HG02870 (cell line): ENCODE results near the gene TMEM30A.

ENCODE experiments used
- ATAC-seq: cut with Tn5 transposase; IDR thresholded peaks from one replicate; pipeline ENCODE4 v1.9.1; 2021; ENCODE audit warnings: mild to moderate bottlenecking, moderate library complexity; ENCODE audit not compliant: unreplicated experiment

TMEM30A gene

GRCh38 chr6:75292555-75292954 is 8.0 kb upstream of the TMEM30A start:
- no peak for ATAC-seq

GRCh38 chr6:75291744-75292143 is 7.2 kb upstream of the TMEM30A start:
- no peak for ATAC-seq

- no peak for ATAC-seq
These were observed 6.7 kb upstream of the TMEM30A start for GRCh38 chr6:75291331-75291730.

DNA sequence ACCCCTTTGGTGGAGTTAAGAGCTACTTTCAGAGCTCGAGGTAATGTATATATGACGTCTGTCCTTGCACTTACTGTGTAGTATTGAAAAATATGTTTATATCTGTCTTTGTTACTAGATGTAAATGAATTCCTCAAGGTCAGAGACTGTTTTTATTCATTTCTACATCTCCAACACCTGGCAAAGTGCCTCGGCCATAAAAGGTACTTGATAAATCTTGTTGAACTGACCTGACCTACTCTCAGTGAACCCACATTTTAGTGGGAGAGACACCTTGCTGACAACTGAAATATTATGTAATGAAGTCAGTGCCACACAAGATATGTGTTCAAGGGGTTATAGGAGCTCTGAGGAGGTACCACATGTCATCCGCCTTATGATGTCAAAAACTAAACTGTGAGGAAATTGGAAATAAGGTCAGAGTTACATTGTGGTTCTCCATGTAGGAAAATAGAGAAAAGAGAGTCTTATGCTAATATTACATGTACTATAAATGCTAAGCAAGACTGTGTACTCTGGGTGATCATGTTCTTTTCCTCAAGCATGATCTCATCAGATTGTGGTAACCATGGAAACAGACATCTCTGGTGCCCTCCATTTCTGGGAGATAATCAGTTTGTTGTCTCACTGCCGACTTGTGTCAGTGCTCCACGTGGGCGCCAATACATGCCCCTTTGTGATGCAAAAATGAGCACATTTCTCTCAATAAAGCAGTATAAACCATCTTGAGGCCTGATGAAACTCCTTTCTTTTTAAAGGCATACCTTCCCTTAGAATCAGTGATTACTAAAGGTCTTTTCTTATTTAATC is 5.7 kb upstream of the TMEM30A start:
- ATAC-seq = no peak

GRCh38 chr6:75288023-75288422 is 3.4 kb upstream of the TMEM30A start:
- ATAC-seq = no peak

GRCh38 chr6:75287424-75287823 is 2.8 kb upstream of the TMEM30A start:
- ATAC-seq = no peak

- ATAC-seq = no peak
These were observed 2.4 kb upstream of the TMEM30A start for GRCh38 chr6:75286955-75287354.

GRCh38 chr6:75285283-75285639 is 669 bp upstream of the TMEM30A start:
- ATAC-seq = no peak

GRCh38 chr6:75283907-75284631 is 523 bp downstream of the TMEM30A start:
- ATAC-seq = peak; percentile 11

DNA sequence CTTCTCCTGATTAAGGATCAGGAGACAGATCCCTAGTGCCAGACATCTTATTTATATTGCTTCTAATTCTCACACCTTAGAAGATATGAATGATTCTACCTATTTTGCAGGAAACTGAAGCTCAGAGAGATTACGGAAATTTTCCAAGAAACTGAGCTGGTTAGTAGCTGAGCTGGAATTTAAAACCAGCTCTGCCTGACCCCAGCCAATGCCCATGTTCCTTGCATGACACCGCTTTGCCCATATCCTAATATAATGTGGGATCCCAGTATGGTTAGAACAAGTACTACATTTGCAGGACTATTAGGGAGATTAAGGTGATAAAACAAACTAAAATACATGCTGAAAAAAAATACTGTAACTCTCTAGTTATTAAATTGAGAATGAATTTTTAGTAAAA is 1.9 kb downstream of the TMEM30A start:
- ATAC-seq = no peak

GRCh38 chr6:75281653-75282052 is 2.9 kb downstream of the TMEM30A start:
- ATAC-seq = no peak

DNA sequence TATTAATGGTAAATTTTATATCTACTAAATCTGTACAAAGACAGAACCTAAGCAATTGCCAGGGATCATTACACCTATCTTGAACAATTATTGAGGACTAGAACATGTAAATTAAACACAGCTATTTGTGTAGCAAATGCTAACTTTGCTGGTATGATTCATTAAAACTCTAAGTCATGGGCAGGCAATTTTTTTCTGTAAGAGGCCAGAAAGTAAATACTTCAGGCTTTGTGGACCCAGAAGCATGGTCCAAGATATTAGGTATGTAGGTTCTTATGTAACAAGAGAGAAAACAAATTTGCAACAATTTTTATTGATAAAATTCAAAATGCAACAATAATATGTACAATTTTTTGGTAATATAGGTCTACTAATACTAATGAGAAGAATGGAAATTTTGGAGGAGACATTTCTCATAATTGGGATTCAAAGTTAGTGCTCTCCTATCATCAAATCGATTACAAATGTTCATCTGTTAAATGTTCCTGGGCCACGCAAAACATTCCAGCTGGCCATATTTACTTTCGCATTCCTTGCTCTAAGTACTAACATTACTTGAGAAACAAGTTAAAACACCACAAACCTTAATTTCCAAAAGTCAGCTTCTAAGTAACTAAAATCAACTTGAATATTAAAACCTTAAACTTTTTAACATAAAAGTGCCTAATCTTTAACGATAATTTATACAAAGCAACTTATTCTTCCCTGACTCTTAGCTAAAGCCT is 4.3 kb downstream of the TMEM30A start:
- ATAC-seq = no peak

DNA sequence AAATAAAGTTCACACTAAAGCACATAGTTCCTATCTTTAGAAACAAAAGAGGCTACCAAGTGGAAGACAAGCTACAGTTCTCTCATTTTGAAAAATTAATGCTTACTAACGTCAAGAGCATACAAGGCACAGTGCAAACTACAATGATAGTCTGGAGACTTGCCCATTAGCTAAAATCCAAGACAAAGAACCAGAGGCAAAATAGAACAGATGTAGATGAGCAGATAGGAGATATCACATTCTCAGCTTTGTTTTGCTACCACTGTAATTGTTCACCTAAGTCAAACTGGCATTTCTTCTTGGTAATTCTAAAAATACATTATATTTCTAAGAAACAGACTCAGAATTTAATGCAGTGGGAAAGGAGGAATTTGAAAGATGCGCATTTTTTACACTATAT is 5.2 kb downstream of the TMEM30A start:
- no peak for ATAC-seq

- no peak for ATAC-seq
These were observed 6.0 kb downstream of the TMEM30A start for GRCh38 chr6:75278474-75279077.

- no peak for ATAC-seq
These were observed 9.5 kb downstream of the TMEM30A start for GRCh38 chr6:75275067-75275466.

- no peak for ATAC-seq
These were observed 11.6 kb downstream of the TMEM30A start for GRCh38 chr6:75273009-75273408.

DNA sequence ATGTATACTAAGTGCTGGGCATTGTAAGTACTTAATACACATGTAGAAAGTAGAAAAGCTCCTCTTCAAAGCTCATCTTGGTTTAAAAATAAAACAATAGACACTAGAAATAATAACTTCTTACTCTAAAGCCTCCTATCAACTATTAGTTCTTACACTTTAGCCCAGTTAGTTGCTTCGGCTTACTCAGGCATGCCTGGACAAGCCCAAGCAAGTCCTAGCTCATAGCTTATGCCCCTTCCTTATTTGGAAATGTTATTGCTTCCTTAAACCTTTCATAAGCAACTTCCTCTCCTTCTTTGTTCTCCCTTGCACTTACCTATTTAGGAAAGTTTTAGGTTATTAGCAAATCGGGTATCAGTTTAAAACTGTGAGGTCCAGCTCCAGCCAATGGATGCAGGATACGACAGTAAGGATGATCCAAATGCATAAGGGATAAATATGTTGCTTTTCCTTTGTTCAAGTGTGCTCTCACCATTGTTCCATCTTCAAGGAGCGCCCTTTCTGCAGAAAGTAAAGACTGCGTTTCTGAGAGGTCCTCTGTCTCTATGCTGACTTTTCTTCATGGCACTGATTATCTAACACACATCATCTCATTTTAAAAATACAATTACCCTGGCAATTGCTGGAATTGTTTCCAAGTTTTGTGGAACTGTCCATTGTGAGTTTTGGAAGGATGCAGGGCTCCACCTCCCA is 12.3 kb downstream of the TMEM30A start:
- no peak for ATAC-seq

DNA sequence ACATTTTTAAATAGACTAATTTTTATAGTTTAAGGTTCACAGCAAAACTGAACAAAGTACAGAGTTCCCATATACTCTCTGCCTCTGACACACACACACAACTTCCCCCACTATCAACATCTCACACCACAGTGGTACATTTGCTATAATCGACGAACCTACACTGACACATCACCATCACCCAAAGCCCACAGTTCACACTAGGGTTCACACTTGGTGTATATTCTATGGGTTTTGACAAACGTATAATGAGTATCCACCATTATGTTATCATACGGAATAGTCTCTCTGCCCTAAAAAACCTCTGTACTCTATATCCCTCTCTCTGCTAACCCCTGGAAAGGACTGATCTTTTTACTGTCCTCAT is 15.6 kb downstream of the TMEM30A start:
- no peak for ATAC-seq

DNA sequence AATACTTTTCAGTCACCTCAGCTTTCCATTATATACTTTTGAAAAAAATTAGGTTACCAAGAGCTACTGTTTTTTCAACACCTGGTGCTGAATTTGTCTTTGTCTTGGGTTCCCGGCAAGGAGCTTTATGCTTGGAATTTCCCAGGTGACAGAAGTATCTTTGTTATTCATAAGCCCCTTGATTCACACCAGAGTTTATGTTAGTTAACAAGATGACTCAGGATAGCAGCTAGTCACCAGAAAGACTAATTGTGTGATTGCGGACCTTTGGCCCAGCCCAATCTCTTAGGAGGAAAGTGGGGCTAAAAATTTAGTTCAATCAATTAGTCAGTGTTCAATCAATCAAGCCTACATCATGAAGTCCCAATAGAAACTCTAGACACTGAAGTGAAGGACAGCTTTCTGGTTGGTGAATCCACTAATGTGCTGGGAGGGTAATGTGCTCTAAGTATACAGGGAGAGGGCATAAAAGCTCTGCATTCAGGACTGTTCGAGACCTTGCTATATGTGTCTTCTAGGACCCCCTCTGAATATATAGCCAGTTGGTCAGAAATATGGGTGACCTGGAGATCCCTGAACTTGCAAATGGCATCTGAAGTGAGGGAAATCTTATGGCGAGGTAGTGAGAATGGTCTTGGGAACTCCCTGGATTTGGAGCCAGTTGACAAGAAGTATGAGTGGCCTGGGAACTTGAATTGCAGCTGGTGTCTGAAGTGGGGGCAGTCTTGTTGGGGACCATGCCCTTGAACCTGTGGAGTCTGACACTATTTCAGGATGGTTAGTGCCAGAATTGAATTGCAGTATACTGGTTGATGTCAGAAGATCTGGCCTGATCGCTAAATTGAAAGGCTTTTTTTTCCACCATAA is 16.2 kb downstream of the TMEM30A start:
- peak; percentile 37 for ATAC-seq

GRCh38 chr6:75267461-75267860 is 17.1 kb downstream of the TMEM30A start:
- ATAC-seq = no peak
